Hypothalamus (tissue), 51 donors: Measurements from ENCODE around the gene ANKMY1.

ENCODE experiments used
- DNase-seq, 51 donors: peaks; one replicate each; lab custom pipeline; 2025; lab: John Stamatoyannopoulos, UW

The ANKMY1 gene

GRCh38 chr2:240557808-240558207, at the start of gene ANKMY1:
TSS of gene ANKMY1 (minus strand) at chr2:240557988. CDS start at chr2:240557335, 653 bp downstream.
- peak in 28 of 51 donors; percentile 3 to 77 (median 50) for DNase-seq

GRCh38 chr2:240605867-240606743, 48.3 kb upstream of the ANKMY1 start:
- no peak for DNase-seq

GRCh38 chr2:240604939-240605716, 47.3 kb upstream of the ANKMY1 start:
- no peak for DNase-seq

- DNase-seq = peak in 47 of 51 donors; percentile 25 to 94 (median 72)
Observed at GRCh38 chr2:240604291-240604938, 46.6 kb upstream of the ANKMY1 start.

- DNase-seq = no peak
Observed at GRCh38 chr2:240603846-240604245, 46.1 kb upstream of the ANKMY1 start.

GRCh38 chr2:240603081-240603835, 45.5 kb upstream of the ANKMY1 start:
- no peak for DNase-seq

GRCh38 chr2:240602266-240603050, 44.7 kb upstream of the ANKMY1 start:
- no peak for DNase-seq

- no peak for DNase-seq
Observed at GRCh38 chr2:240601831-240602160, 44.0 kb upstream of the ANKMY1 start.

GRCh38 chr2:240601061-240601830, 43.5 kb upstream of the ANKMY1 start:
- DNase-seq = no peak

GRCh38 chr2:240600451-240600961, 42.7 kb upstream of the ANKMY1 start:
- no peak for DNase-seq

GRCh38 chr2:240599141-240599583, 41.4 kb upstream of the ANKMY1 start:
- DNase-seq = no peak

GRCh38 chr2:240598311-240598911, 40.6 kb upstream of the ANKMY1 start:
- no peak for DNase-seq

GRCh38 chr2:240597419-240598181, 39.8 kb upstream of the ANKMY1 start:
- no peak for DNase-seq

GRCh38 chr2:240597054-240597418, 39.2 kb upstream of the ANKMY1 start:
- DNase-seq = no peak

GRCh38 chr2:240596491-240596931, 38.7 kb upstream of the ANKMY1 start:
- DNase-seq = peak in 38 of 51 donors; percentile 15 to 83 (median 66)

- DNase-seq = no peak
Observed at GRCh38 chr2:240596080-240596460, 38.3 kb upstream of the ANKMY1 start.

- peak in 3 of 51 donors; percentile 16 to 30 (median 23) for DNase-seq
Observed at GRCh38 chr2:240595381-240596079, 37.7 kb upstream of the ANKMY1 start.
